GM18519 (cell line): ENCODE measurements around the gene RBM42.
A peak's percentile ranks its signal among the peaks of the same experiment; 100 is the strongest.

ENCODE experiments used
- ATAC-seq: cut with Tn5 transposase; IDR thresholded peaks from one replicate; pipeline ENCODE4 v1.9.1; 2021; ENCODE audit warnings: mild to moderate bottlenecking, moderate library complexity; ENCODE audit not compliant: unreplicated experiment, low FRiP score

Gene RBM42

DNA sequence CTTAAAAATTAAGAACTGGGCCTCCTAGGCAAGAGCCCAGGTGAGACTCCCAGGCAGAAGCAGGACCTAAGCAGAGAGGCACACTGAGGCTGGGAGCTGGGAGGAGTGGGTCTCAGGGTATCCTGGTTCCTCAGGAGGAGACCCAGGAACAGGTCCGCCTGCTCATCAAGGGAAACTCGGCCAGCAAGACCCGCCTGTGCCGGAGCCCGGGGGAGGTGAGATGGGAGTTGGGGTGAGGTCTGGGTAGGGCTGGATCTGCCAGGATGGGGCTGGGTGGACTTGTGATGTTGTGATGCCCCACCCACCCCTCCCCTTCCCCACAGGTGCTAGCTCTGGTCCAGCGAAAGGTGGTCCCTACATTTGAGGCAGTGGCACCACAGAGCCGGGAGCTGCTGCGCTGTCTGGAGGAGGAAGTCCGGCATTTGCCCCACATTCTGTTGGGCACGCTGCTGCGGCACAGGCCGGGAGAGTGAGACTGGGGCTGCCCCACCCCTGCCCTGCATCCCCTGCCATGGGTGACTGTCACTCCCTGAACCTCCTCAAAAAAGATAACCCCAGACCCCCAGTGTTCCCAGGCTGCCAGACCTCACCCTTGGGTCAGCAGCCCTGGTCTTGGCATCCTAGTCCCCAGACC lies 9.4 kb upstream of the RBM42 start:
- ATAC-seq, result no peak

DNA sequence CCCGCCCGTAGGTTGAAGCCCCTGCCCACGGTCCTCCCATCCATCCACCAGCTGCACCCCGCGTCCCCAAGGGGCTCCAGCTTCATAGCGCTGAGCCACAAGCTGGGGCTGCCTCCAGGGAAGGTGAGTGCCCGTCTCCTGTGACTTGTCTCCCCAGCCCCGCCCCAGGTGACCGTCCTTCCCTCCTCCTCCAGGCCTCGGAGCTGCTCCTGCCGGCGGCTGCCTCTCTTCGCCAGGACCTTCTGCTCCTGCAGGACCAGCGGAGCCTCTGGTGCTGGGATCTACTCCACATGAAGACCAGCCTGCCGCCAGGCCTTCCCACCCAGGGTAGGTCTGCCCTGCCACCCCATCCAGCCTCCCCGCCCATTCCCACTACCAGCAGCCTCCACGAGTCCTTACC lies 8.8 kb upstream of the RBM42 start:
- no peak for ATAC-seq

DNA sequence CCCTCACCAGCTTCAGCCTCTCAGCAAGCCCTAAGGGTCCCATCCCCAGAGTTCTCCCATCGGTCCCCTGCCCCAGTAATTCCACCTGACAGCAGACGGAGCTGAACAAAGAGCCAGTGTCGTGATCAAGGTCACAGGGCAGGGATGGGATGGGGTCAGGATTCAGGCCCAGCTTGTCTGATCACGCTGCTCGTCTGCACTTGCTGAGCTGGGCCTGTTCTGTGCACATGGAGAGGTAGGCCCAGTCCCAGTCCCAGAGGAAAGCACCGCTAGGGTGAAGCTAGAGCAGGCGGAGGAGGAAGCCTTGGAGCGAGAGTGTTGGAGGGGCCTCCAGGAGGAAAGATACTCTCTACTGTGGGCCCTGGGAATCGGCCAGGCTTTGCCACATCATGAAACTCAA lies 7.1 kb upstream of the RBM42 start:
- ATAC-seq, result no peak

DNA sequence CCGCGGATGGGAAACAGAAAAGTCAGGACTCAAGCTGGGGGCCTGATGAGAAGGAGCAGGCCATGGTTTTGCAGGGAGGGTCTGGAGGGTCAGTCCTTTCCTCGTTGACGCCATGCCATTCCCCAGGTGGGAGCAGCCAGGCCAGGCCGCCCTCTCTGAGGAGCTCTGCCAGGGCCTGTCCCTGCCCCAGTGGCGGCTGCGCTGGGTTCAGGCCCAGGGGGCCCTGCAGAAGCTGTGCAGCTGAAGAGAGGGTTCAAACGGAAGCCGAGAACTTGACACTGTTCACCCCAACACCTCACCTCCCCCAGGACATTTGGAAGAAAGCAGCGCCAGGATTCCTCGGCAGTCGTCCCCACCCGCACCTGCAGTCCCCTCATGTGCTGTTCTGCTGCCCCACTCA lies 6.1 kb upstream of the RBM42 start:
- no peak for ATAC-seq

DNA sequence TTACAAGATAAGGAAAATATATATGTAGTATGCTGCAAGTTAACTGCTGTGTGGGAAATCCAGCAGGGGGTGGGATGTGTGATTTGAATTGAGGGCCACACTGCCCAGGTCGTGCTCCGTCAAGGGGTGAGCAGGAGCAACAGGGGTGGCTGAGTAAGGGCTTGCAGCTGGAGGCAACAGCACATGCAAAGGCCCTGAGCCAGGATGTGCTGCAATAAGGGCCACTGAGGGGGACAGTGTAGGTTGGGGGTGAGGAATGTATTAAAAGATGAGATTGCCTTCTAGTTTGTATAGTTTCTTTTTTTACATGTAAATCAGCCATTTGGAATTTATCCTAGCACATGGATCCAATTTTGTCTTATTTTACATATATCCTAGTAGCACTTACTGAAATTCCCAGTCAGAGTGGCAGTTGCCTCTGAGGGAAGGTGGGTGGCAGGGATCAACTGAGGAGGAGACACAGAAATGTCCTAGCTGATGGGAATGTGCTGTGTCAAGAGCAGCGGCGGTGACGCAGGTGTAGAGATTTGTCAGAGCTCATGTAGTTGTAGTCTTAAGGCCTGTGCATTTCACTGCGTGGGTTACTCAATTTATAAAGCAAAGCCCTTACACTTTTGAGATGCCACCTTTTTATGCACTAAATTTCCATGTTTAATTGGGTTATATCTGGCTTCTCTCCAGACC lies 5.4 kb upstream of the RBM42 start:
- no peak for ATAC-seq

DNA sequence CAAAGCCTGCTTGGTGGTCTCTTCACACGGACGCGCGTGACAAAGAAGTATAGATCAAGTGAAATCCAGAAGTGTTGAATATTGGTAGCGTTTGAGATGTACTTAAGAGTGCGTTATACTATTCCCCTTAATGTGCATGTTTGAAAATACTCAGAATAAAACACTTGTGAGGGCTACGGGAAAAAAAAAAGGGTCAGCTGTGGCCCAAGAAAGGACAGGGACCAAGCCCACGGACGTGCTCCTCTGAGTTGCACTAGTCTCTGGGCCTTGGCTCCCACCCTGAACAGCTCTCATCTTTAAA lies 622 bp upstream of the RBM42 start:
- no peak for ATAC-seq

DNA sequence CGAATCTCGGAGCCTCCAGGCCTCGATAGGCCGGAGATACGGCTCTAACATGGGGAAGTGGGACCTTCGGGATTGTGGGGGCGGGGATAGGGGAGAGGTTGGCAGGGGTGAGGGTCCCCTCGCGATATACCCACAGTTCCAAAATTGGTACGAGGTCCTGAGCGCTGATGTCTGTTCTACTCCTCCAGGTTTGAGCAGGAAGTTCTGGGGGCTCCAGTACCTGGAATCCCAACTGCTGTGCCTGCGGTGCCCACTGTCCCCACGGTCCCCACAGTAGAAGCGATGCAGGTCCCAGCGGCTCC lies 447 bp downstream of the RBM42 start:
- ATAC-seq, result no peak

DNA sequence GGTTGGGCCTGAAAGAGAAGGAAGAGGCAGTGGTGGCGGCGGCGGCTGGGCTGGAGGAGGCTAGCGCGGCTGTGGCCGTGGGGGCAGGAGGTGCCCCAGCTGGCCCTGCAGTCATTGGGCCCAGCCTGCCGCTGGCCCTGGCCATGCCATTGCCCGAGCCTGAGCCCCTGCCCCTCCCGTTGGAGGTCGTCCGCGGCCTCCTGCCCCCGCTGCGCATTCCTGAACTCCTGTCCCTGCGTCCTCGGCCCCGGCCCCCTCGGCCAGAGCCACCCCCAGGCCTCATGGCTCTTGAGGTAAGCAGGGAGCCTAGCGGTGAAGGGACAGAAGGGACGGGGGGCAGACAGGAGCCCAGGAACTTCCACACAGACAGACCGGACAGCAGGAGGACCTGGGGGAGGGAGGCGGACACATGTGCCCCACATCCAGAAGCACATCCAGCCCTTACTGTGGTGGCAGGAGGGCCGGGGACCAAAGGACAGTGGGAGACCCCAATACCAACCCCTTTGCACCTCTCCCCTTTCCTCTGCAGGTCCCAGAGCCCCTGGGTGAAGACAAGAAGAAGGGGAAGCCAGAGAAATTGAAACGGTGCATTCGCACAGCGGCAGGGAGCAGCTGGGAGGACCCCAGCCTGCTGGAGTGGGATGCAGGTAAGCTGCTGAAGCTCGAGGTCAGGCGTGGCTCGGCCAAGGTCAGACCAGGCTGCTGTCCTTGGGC lies 5.0 kb downstream of the RBM42 start:
- no peak for ATAC-seq

DNA sequence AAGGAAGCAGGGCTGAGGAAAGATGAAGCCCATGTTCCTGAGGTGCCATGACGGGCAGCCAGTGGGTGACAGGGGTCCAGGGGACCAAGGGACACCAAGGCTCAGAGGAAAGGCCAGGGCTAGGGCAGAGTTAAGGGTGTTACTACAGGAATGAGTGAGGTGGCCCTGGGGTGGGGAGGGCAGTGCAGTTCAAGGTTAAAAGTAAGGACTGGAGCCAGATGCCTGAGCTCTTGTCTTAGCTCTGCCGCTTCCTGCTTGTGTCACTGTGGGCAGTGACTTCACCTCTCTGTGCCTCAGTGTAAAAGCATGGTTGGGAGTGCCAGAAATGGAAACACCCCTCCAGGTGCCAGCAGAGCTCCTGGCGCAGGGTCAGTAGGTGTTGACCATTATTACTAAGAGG lies 7.8 kb downstream of the RBM42 start:
- ATAC-seq, result no peak

DNA sequence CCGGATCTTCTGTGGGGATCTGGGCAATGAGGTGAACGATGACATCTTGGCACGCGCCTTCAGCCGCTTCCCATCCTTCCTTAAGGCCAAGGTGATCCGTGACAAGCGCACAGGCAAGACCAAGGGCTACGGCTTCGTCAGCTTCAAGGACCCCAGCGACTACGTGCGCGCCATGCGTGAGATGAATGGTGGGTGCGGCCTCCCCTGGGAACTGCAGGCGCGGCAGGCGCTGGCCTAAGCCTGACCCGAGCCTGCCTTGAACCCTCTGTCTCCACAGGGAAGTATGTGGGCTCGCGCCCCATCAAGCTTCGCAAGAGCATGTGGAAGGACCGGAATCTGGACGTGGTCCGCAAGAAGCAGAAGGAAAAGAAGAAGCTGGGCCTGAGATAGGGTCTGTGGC lies 8.3 kb downstream of the RBM42 start:
- no peak for ATAC-seq

DNA sequence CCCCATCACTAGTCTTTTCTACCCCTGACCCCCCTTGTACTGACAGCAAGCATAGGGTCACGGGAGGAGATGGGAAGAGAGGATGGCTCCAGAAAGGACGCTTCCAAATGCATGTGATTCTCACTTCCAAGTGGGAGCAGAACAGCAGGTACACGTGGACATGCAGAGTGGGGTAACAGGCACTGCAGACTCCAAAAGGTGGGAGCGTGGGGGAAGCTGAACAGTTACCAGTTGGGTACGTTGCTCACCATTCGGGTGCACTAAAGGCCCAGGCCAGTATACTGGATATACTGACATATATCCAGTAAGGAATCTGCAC lies 10.4 kb downstream of the RBM42 start:
- no peak for ATAC-seq

DNA sequence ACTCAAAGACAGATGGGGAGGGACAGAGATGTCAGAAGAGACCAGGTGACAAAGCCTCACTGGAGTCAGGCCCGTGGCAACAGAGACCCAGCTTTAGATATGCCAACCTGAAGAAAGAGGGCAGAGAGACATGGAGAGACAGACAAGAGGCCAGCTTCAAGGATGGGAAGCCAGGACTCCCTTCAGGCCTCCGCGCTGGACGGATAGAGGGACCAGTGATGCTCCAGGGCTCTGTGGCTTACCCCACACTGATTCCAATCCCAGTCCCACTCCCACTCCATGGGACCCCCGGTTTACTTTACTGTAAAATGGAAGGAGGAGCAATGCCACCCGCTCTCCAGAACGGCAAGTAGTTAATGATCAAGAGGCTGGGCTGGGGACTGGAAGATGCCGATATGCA lies 11.0 kb downstream of the RBM42 start:
- no peak for ATAC-seq

DNA sequence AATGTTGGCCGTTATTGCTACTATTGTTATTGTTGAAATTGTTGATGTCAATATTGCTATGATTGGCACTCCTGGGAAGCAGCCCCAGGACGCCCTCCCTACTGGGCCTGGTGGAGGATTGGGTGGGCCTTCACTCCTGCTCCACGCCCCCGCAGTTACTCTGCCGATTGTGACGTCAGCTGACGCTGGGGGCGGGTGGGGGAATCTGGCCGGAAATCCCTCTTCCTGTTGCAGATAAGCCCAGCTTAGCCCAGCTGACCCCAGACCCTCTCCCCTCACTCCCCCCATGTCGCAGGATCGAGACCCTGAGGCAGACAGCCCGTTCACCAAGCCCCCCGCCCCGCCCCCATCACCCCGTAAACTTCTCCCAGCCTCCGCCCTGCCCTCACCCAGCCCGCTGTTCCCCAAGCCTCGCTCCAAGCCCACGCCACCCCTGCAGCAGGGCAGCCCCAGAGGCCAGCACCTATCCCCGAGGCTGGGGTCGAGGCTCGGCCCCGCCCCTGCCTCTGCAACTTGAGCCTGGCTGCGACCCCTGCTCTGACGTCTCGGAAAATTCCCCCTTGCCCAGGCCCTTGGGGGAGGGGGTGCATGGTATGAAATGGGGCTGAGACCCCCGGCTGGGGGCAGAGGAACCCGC lies 12.8 kb downstream of the RBM42 start, which contains the start of gene ETV2:
Gene ETV2, plus strand, starts transcription at position 231 of the 637 bp plus-strand sequence. CDS start 716 bp downstream, outside the sequence.
- no peak for ATAC-seq

DNA sequence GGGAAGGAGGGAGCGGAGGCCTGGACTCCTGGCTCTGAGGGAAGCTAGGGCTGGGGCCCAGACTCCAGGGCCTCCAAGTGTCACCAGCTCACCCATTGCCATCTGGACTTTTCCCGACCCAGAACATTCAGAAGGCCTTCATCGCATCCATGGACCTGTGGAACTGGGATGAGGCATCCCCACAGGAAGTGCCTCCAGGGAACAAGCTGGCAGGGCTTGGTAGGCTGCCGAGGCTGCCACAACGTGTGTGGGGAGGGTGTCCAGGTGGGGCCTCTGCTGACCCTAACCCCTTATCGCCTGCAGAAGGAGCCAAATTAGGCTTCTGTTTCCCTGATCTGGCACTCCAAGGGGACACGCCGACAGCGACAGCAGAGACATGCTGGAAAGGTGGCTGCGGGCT lies 13.5 kb downstream of the RBM42 start:
- no peak for ATAC-seq

DNA sequence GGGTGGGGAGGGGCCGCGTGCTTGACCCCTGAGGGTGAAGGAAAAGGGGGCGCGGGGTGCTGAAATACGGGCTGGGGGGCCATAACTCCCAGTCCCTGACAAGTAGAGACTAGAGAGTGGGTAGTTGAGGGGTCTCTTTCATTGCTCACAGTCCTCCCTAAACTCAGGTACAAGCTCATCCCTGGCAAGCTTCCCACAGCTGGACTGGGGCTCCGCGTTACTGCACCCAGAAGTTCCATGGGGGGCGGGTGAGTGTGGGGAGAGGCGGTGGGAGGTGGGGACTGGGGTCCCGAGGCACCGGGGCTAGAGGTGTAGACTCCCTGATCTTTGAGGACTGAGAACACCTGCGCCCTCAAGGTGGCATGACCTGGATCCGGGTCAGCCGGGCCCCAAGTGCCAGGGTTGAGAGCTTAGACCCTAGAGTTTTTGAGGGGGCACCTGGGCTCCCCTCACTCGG lies 14.0 kb downstream of the RBM42 start:
- no peak for ATAC-seq

DNA sequence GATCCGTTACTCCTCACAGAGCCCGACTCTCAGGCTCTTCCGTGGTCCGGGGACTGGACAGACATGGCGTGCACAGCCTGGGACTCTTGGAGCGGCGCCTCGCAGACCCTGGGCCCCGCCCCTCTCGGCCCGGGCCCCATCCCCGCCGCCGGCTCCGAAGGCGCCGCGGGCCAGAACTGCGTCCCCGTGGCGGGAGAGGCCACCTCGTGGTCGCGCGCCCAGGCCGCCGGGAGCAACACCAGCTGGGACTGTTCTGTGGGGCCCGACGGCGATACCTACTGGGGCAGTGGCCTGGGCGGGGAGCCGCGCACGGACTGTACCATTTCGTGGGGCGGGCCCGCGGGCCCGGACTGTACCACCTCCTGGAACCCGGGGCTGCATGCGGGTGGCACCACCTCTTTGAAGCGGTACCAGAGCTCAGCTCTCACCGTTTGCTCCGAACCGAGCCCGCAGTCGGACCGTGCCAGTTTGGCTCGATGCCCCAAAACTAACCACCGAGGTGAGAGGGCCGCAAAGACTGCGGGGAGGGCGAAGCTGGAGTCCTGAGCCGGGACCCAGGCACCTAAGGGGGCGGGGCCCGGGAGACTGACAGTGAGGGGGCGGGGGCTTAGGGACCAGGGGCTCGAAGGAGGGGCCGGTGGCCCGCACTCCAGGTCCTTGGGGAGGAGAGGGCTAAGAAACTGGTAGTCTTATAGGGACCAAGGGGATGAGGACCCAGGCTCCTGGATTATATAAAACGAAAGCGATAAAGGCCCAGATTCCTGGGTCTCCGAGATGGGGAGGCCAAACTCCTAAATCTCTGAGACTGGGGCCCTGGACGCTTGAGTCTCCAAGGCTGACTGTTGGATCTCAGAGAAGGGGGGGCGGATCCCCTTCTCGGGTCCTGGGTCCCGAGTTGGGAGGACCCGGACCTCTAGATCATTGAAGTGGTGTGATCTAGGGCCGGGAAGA lies 14.7 kb downstream of the RBM42 start:
- ATAC-seq, result no peak

DNA sequence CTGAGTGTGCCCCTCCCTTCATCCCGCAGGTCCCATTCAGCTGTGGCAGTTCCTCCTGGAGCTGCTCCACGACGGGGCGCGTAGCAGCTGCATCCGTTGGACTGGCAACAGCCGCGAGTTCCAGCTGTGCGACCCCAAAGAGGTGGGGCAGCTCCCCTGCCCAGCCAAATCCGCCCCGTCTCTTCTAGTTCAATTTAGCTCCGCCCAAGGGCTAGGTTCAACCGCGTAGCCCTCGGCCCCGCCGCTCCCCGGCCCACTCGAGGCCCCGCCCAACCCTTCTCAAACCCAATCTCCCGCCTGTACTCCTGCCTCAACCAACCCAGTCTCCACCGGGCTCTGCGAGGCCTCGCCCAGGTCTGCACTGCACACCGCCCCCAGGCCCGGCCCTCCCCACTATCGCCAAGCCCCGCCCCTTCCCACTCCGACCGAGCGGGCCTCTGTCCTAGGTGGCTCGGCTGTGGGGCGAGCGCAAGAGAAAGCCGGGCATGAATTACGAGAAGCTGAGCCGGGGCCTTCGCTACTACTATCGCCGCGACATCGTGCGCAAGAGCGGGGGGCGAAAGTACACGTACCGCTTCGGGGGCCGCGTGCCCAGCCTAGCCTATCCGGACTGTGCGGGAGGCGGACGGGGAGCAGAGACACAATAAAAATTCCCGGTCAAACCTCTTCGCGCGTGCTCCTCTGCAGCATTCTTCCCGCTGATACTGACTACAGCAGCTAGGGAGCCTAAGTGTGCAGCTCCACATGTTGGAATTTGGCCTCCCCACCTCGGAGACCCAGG lies 15.6 kb downstream of the RBM42 start:
- ATAC-seq, result peak; percentile 53

DNA sequence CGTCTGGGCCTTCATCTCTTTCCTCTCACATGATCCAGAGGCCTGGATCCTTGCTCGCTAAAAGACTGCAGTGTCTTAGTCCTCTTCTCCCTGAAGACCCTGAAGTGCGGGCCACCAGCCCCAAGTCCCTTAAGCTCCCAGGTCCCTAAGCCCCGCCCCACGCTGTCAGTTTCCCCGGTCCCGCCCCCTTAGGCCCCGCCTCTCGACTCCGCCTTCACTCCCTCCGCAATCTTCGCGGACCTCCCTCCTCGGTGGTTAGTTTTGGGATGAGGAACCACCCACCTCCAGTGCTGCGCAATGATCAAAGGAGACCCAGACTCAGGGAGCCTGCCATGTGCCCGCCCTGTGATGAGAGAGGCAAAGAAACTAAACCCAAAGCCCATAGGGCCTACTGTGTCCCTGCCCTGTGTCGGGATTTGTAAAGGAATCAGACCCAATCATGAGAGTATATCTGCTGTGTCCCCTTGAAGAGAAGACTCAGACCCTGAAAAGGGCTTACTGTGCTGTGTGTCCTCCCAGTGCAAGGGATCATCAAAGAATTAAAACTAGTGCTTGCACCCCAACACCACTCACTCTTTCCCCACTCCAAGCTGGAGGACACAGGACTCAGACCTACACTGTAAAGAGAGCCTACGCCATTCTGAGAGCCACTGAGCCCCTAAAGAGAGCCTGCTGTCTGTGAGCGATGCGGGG lies 16.3 kb downstream of the RBM42 start:
- ATAC-seq, result no peak
